GM18858 (cell line): ENCODE results near the gene PTGR2.
"Not testable (repeated sequence)": the region's sequence is repeated elsewhere in the genome, so short reads cannot be mapped to it uniquely, and the experiment has no call there.

Source experiments
- ATAC-seq: cut with Tn5 transposase; IDR thresholded peaks from one replicate; pipeline ENCODE4 v1.9.1; 2021; ENCODE audit not compliant: unreplicated experiment

Gene PTGR2

DNA sequence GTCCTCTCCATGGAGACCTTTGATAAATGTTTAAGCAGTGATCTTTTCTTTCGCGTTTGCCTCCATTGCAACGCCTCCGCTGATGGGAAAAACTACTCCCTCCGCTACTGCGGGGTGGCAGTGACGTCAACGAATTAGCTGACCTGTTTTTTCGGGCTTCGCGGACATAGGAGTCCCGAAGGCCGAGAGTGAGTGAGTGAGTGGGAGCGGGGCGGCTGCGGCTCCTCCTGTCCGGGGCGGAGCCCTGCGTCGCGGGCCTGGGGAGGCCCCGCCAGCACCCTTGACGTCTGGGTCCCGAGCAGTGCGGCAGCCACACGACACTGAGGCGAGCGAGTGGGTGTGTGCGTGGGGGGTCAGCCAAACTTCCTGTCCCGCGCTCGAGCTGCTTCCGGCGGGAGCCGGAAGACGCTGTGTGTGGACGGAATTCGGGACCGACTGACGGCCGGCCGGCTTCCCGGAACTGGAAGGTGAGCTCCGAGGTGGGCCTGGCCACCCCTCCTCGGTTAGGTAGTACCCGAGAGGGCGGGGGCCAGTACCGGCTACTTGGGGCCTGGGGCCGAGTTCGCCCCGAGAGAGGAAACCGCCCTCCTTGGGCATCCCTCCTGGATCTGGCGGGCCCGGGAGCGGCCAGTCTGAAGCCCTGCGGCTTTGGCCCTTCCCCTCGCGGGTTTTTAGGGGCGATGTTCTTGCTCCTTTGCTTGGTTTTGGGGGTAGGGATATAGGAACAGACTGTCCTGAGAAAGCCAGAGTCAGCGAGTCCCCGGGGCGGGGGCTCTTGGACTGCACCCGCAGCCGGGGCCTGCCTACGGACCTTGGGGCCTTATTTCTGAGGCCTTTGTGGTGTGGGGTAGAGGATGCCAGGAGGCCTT is 35.1 kb downstream of the PTGR2 start, which contains the start of gene ZNF410:
Gene ZNF410, plus strand, starts transcription at position 411 of the 869 bp plus-strand sequence. CDS start 5,317 bp downstream, outside the sequence.
- peak; percentile 82 for ATAC-seq

DNA sequence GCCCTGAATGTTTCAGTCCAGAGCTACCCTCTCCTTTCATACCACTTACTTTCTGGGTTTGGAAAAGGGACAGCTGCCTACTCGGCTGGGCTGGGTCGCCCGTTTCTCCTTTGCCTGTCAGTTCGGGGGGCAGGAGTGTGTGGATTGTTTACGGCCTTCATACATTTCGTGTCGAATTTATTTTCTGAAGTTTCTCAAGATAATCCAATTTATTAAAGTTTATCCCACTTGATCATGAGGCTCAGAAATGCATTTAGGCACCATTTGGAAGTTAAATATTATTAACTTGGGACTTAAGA is 35.6 kb downstream of the PTGR2 start:
- no peak for ATAC-seq

DNA sequence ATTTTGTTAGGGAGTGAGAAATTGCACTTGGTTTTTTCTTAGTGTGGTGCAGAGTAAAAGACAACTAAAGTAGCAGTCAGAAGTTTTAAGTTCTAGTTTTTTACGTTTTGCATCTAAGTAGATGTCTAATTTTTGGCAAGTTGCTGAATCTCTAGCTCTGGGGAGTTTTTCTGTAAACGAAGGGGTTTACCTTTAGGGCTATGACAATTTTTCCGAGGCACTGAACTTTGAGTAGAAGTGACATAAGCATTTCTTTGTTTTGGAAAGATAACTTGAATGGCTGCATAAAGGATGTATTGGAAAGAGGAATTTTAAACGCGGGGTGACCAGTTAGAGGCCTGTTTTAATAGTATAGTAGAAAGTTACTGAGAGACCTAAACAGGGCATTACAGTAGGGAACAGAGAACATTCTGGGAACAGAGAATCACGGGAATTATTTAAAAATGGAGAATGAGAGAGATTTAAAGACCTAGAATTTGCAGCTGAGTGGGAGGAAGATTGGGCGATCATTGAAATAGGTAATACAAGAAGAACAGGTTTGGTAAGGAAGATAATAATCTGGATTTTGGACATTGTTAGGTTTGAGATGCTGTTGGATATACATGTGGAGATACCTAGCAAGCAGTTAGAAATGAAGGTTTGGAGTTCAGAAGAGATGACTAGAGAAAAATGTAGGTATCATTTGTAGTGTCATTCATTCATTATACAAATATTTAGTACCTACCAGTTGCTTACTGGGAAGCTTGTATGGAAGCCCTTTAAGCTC is 36.2 kb downstream of the PTGR2 start:
- no peak for ATAC-seq

DNA sequence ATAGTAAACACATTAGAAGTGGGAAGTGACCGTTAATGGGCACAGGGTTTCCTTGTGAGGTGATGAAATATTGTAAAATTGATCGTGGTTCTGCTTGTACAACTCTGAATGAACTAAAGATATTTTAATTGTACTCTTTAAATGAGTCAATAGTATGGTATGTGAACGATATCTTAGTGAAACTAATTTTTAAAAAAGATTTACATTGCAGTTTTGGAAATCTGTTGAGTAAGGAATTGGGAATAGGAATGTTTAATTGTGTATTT is 36.8 kb downstream of the PTGR2 start:
- no peak for ATAC-seq

DNA sequence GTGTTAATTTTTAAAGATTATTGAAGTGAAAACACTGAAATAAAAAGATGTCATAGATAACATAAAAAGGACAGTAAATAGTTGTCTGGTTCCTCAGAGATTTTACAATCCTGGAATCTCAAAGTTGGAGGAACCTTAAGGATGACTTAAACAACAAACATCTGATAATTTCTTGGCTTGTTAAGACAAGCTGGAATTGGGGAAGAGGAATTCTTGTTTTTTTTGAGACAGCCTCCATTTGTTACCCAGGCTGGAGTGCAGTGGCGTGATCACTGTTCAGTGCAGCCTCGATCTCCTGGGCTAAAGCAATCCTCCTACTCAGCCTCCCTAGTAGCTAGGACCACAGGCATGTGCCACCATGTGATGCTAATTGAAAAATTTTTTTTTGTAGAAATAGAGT is 37.3 kb downstream of the PTGR2 start:
- no peak for ATAC-seq

DNA sequence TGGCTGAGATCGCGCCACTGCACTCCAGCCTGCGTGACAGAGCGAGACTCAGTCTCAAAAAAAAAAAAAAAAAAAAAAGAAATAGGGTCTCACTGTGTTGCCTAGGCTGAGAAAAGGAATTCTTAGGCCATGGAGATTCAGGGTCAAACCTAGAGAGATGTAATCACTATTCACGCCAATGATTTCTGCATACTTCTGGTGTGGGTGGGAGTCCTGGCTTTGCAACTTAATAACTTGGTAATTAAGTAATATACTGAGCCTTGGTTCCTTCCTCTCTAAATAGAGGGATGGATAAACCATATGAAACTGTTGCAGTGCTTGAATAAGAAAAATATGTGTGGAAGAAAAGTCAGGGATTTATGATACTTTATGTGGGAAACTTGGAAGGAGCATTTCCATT is 37.7 kb downstream of the PTGR2 start:
- ATAC-seq = no peak

DNA sequence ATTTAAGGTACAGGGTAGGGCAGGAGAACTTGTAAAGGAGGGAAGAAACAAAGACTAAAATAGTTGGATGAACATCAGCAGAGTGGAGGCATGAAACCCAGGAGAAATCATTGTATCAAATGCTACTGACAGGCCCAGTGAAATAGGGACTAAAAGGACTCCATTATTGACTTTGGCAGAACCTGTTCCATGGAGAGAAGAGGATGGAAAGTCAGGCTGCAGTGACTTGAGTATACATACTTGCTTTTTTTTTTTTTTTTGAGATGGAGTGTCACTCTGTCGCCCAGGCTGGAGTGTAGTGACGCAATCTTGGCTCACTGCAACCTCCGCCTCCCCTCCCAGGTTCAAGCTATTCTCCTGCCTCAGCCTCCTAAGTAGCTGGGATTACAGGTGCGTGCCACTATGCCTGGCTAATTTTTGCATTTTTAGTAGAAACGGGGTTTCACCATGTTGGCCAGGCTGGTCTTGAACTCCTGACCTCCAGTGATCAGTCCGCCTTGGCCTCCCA is 42.6 kb downstream of the PTGR2 start:
- not testable (repeated sequence) for ATAC-seq

DNA sequence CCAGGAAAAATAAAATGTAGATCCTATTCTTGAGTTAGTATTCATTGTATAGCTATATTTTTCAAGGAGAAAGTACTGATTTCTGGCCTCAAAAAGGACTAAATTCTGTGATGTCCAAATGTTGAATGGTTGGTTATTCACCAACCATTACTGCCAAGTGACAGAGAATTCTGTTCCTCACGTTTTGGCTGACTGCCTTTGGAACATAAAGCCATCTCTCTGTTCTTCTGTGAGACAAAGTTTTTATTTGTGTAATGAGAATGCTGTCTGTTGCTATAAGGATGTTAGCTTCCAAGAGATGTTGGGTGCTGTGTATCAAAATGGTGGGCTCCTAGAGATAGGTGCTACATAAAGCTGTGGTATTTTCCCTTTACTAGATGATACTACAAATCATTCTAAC is 44.3 kb downstream of the PTGR2 start:
- no peak for ATAC-seq

DNA sequence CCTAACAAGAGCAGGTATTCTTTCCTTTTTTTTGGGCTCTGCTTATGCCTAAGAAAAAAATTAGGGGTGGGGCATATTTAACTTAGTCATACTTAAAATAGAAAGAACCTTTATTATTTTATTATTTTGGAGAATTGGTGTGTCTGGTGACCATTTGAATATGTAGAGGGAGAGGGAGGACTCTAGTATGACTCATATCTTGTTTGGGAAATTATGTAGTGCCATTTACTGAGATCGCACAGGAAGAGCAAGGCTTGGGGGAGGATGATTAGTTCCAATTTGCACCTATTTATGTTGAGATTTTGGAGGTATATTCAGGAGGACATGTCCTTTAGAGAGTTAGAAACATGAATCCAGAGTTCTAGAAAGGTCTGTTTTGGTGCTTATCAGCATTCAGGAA is 44.9 kb downstream of the PTGR2 start:
- ATAC-seq = no peak

DNA sequence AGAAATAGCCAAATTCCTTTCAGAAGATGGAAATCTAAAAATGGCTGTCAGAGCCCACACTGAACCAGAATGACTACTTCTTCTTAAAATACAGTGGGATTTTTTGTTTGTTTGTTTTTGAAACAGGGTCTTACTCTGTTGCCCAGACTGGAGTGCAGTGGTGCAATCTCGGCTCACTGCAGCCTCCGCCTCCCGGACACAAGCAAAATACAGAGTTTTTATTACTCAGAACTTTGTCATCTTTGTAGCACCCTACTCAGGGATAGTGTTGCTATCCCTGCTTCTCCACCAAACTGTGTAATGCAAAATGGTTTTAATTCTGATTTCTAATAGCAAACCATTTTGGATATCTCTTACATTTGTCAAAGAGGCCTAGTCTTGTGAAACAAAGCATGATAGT is 51.4 kb downstream of the PTGR2 start:
- no peak for ATAC-seq

DNA sequence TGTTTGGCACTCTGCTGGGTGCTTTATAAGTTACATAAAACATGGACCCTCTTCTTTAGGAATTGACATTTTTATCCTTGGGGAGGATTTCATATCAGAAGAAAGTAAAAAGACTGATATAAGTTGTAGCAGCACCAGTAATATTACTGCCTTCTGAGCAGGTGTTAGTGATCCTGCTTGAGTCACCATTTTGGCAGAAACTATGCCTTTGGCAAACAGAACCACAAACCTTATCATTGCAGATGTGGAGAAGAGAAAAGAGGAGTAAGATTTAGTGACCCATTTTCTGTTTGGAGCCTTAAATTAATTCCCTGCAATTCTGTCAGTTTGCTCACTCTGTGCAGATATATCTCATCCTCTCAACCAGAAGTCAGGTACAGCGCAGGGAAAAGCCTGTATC is 58.0 kb downstream of the PTGR2 start:
- no peak for ATAC-seq

DNA sequence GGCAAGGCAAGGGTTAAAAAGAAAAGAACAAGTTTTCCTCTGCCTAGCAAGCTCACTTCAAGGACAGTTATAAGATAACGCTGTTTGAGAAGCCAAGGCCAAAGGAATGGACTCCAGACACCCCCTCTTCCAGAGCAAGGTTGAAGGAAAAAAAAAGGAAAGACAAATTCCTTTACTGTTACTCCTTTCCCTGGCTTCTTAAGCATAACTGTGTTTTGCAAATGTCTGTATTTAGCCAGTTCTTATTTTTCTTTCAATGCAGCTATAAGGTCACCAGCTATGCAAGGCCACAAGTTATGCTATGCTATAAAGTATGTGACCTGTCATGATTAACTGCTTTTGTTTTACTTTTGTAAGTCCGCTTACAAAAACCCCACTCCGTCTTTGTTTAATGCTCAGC is 61.6 kb downstream of the PTGR2 start:
- no peak for ATAC-seq

DNA sequence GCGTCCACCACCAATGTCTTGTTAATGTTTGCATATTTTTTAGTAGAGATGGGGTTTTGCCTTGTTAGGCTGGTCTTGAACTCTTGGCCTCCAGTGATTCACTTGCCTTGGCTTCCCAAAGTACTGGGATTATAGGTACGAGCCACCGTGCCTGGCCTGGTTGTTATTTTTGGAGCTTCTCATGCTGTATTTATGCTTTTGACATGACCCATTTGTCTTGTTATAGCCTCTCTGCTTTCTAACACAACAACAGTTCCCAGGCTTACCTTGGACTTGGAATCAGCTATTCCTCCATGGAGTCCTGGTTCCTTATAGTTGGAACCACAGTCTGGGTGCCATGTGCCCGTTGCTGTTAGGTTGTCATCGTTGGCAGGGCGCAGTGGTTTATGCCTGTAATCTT is 64.7 kb downstream of the PTGR2 start:
- ATAC-seq = no peak

DNA sequence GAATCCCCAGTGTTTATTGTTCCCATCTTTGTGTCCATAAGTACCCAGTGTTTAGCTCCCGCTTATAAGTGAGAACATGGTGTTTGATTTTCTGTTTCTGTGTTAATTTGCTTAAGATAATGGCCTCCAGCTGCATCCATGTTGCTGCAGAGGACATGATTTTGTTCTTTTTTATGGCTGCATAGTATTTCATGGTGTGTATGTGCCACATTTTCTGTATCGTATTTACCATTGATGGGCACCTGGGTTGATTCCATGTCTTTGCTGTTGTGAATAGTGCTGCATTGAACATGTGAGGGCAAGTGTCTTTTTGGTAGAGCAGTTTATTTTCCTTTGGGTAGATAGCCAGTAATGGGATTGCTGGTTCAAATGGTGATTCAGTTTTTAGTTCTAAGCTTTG is 67.8 kb downstream of the PTGR2 start:
- not testable (repeated sequence) for ATAC-seq

DNA sequence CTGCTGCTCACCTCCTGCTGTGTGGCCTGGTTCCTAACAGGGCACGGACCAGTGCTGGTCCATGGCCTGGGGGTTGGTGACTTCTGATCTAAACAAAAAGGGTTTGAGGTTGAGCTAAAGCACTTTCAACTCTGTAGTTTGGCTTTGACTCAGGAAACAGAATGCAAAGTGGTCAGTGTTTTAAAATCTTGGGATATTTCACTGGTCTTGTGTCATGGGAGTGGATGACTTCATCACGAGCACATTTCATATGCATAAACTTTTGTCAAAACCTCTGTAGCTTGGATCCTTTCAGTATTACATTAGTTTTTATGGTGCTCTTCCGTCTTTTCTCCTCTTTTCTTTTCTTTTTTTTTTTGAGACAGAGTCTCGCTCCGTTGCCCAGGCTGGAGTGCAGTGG is 72.7 kb downstream of the PTGR2 start:
- ATAC-seq = no peak
